Measurements from ENCODE around the gene KIF21A. TPM values are rescaled to one million over a fixed set of nuclear protein-coding genes. Genes with fewer than 3 reads are reported as not detected.

The KIF21A gene
- polyA plus RNA-seq, 1 of the 3 experiments (the other 2 are of a cell fraction) = 3.6 TPM

DNA sequence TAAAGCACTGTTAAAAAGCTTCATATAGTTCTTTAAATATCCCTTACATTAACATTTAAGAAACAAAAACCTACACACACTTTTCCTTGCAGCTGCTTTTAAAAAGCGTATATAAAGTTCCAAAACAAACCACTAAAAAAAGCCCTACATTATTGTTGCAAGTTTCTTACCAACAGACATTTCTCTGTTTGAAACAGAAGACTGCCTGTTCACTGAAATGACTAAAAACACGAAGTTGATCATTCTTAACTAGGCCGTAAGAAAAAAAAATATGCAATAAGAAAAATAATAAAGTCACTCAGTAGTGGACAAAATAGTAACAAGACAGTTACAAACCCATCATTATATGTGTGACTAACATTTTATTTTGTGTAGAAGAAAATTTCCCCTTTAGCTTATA lies 37.3 kb downstream of the KIF21A start (continued):
- TF ChIP-seq, protein P1, sequence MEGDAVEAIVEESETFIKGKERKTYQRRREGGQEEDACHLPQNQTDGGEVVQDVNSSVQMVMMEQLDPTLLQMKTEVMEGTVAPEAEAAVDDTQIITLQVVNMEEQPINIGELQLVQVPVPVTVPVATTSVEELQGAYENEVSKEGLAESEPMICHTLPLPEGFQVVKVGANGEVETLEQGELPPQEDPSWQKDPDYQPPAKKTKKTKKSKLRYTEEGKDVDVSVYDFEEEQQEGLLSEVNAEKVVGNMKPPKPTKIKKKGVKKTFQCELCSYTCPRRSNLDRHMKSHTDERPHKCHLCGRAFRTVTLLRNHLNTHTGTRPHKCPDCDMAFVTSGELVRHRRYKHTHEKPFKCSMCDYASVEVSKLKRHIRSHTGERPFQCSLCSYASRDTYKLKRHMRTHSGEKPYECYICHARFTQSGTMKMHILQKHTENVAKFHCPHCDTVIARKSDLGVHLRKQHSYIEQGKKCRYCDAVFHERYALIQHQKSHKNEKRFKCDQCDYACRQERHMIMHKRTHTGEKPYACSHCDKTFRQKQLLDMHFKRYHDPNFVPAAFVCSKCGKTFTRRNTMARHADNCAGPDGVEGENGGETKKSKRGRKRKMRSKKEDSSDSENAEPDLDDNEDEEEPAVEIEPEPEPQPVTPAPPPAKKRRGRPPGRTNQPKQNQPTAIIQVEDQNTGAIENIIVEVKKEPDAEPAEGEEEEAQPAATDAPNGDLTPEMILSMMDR (IDR thresholded peaks at IDR 0.05) = no peak
- TF ChIP-seq, protein P2, sequence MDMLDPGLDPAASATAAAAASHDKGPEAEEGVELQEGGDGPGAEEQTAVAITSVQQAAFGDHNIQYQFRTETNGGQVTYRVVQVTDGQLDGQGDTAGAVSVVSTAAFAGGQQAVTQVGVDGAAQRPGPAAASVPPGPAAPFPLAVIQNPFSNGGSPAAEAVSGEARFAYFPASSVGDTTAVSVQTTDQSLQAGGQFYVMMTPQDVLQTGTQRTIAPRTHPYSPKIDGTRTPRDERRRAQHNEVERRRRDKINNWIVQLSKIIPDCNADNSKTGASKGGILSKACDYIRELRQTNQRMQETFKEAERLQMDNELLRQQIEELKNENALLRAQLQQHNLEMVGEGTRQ (IDR thresholded peaks at IDR 0.05; ENCODE audit: borderline replicate concordance, low read depth, low read length) = no peak
- TF ChIP-seq ELF1 (IDR thresholded peaks at IDR 0.05) (no peak), POLR2AphosphoS5 (IDR thresholded peaks at IDR 0.05; ENCODE audit: low read depth, low read length) (no peak), MEF2A (IDR thresholded peaks at IDR 0.05; ENCODE audit: borderline replicate concordance, low read depth) (no peak), NFIC (IDR thresholded peaks at IDR 0.05; ENCODE audit: borderline replicate concordance) (no peak)
- TF ChIP-seq, protein P3, sequence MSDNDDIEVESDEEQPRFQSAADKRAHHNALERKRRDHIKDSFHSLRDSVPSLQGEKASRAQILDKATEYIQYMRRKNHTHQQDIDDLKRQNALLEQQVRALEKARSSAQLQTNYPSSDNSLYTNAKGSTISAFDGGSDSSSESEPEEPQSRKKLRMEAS (IDR thresholded peaks at IDR 0.05; ENCODE audit: low read depth) = no peak

DNA sequence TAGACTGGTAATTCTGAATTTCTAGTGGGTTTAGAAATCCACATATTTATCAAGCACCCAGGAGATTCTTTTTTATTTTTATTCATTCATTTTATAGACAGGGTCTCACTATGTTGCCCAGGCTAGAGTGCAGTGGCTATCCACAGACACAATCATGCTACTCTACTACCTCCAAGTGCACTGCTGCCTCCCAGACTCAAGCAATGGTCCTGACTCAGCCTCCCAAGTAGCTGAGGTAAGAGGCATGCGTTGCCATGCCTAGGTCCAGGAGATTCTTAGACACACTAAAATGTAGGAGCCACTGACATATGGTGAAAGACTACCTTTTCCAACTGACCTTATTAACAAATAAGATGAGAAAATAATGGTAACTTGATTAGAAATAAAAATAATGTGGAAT lies 38.9 kb downstream of the KIF21A start:
- no peaks in the 10 kb centered on the region for H3F3A ChIP-seq (replicated peaks; ENCODE audit: insufficient read depth)
- no peak overlapping the region for H3K9ac ChIP-seq
- POLR2A ChIA-PET = no interaction called here
- H3K9me2 ChIP-seq = no peaks in the 10 kb centered on the region
- CTCF ChIA-PET = interaction anchor here (0.8 to 2.0 kb wide), 2 partner anchors 16 to 29 kb away, joined by 3 to 6 read pairs; no protein-coding TSS in a partner anchor
- H3K9me3 ChIP-seq = no peaks in the 10 kb centered on the region
- H2AFZ ChIP-seq (ENCODE audit: low read depth) = no peak overlapping the region
- no peak overlapping the region for H3K4me3 ChIP-seq (ENCODE audit: low read depth in 2 of 2, low read length in 1 of 2)
- 100% methylated on average over 1 of the region's 1 CpG for WGBS (ENCODE audit: low lambda C conversion rate)
- DNase-seq = no peak
- H3K27me3 ChIP-seq (ENCODE audit: insufficient read depth) = no peaks in the 10 kb centered on the region
- peaks cover 0 to 10% of the 10 kb centered on the region in 2 experiments; a peak in 2 of 4 replicates for H3K4me1 ChIP-seq (ENCODE audit: control insufficient read depth in 1 of 2, insufficient read depth in 2 of 2, low read depth in 1 of 2, low read length in 1 of 2)
- no peaks in the 10 kb centered on the region for H4K20me1 ChIP-seq (ENCODE audit: insufficient read depth)
- H3K79me2 ChIP-seq (ENCODE audit: insufficient read depth) = 0 out of 2 replicates have a peak, but pooled peaks cover 3% of the 10 kb centered on the region
- TF ChIP-seq POLR2AphosphoS5 (IDR thresholded peaks at IDR 0.05; ENCODE audit: low read depth, low read length) = no peak
- TF ChIP-seq FOXM1 (IDR thresholded peaks at IDR 0.05; ENCODE audit: low read depth) = no peak
- TF ChIP-seq NFIC (IDR thresholded peaks at IDR 0.05; ENCODE audit: borderline replicate concordance) = no peak
- TF ChIP-seq ELF1 (IDR thresholded peaks at IDR 0.05) = no peak
- no peak for TF ChIP-seq SIN3A (IDR thresholded peaks at IDR 0.05; ENCODE audit: borderline replicate concordance, low read depth, low read length)
- TF ChIP-seq FOXJ3 (CRISPR knock-in tag; IDR thresholded peaks at IDR 0.05) = no peak
- TF ChIP-seq TEAD4 (IDR thresholded peaks at IDR 0.05; ENCODE audit: borderline replicate concordance, insufficient read depth) = no peak
- TF ChIP-seq CHD2 (IDR thresholded peaks at IDR 0.05; ENCODE audit: low read length, partially characterized antibody) = no peak
- TF ChIP-seq, protein P4, sequence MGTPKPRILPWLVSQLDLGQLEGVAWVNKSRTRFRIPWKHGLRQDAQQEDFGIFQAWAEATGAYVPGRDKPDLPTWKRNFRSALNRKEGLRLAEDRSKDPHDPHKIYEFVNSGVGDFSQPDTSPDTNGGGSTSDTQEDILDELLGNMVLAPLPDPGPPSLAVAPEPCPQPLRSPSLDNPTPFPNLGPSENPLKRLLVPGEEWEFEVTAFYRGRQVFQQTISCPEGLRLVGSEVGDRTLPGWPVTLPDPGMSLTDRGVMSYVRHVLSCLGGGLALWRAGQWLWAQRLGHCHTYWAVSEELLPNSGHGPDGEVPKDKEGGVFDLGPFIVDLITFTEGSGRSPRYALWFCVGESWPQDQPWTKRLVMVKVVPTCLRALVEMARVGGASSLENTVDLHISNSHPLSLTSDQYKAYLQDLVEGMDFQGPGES (IDR thresholded peaks at IDR 0.05; ENCODE audit: low read depth, low read length) = no peak
- no peak for TF ChIP-seq TCF12 (IDR thresholded peaks at IDR 0.05)
- TF ChIP-seq EZH2phosphoT487 (IDR thresholded peaks at IDR 0.05; ENCODE audit: borderline replicate concordance, low read depth) = no peak
- TF ChIP-seq, protein P2 (IDR thresholded peaks at IDR 0.05; ENCODE audit: borderline replicate concordance, low read depth, low read length) = no peak
- H3K4me2 ChIP-seq = no peak overlapping the region
- no peaks in the 10 kb centered on the region for H3K36me3 ChIP-seq (replicated peaks in 1 of 2; ENCODE audit: control insufficient read depth in 1 of 2, insufficient read depth in 2 of 2, low read length in 1 of 2)
- H3K27ac ChIP-seq (ENCODE audit: low read depth in 2 of 2, low read length in 1 of 2) = no peak overlapping the region

Measured in SK-N-SH (cell line).